ENCODE data around the gene F10.

GRCh38 chr13:113088691-113089020, 33.9 kb upstream of the F10 start:
- TF ChIP-seq, protein P1, sequence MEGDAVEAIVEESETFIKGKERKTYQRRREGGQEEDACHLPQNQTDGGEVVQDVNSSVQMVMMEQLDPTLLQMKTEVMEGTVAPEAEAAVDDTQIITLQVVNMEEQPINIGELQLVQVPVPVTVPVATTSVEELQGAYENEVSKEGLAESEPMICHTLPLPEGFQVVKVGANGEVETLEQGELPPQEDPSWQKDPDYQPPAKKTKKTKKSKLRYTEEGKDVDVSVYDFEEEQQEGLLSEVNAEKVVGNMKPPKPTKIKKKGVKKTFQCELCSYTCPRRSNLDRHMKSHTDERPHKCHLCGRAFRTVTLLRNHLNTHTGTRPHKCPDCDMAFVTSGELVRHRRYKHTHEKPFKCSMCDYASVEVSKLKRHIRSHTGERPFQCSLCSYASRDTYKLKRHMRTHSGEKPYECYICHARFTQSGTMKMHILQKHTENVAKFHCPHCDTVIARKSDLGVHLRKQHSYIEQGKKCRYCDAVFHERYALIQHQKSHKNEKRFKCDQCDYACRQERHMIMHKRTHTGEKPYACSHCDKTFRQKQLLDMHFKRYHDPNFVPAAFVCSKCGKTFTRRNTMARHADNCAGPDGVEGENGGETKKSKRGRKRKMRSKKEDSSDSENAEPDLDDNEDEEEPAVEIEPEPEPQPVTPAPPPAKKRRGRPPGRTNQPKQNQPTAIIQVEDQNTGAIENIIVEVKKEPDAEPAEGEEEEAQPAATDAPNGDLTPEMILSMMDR (IDR thresholded peaks at IDR 0.05) = no peak
- no peak for TF ChIP-seq POLR2A (IDR thresholded peaks at IDR 0.05)

All from heart left ventricle (tissue), 13 donors.